Suppressor macrophage treated with lipopolysaccharide for 4 hours (primary cell): ENCODE results near the gene OCLN.
"Not testable (repeated sequence)": the region's sequence is repeated elsewhere in the genome, so short reads cannot be mapped to it uniquely, and the experiment has no call there.

Experiments used
- DNase-seq: peaks from one replicate; pipeline ENCODE4 v3.0.0-alpha.2; 2020

OCLN gene

GRCh38 chr5:69492391-69492922 is at the start of gene OCLN:
Gene OCLN, plus strand, starts transcription at chr5:69492790. Its CDS starts 11,455 bp downstream, at chr5:69504245.
- no peak for DNase-seq

GRCh38 chr5:69444127-69444754 is 48.3 kb upstream of the OCLN start:
- DNase-seq = no peak

GRCh38 chr5:69449511-69449910 is 43.1 kb upstream of the OCLN start:
- DNase-seq = no peak

- DNase-seq = peak; percentile 88
Measured at GRCh38 chr5:69450116-69450515, 42.5 kb upstream of the OCLN start.

GRCh38 chr5:69450527-69450926 is 42.1 kb upstream of the OCLN start:
- DNase-seq = not testable (repeated sequence)

GRCh38 chr5:69451941-69452647 is 40.5 kb upstream of the OCLN start:
- no peak for DNase-seq

GRCh38 chr5:69453487-69453886 is 39.1 kb upstream of the OCLN start:
- DNase-seq = not testable (repeated sequence)

GRCh38 chr5:69454460-69455249 is 37.9 kb upstream of the OCLN start:
- no peak for DNase-seq

- DNase-seq = not testable (repeated sequence)
Measured at GRCh38 chr5:69455428-69455988, 37.1 kb upstream of the OCLN start.

GRCh38 chr5:69462170-69462569 is 30.4 kb upstream of the OCLN start:
- DNase-seq = no peak

GRCh38 chr5:69466375-69466774 is 26.2 kb upstream of the OCLN start:
- not testable (repeated sequence) for DNase-seq

GRCh38 chr5:69467442-69468225 is 25.0 kb upstream of the OCLN start:
- peak; percentile 21 for DNase-seq

- DNase-seq = no peak
Measured at GRCh38 chr5:69468631-69469030, 24.0 kb upstream of the OCLN start.

- DNase-seq = not testable (repeated sequence)
Measured at GRCh38 chr5:69471516-69471915, 21.1 kb upstream of the OCLN start.

GRCh38 chr5:69472535-69473143 is 20.0 kb upstream of the OCLN start:
- not testable (repeated sequence) for DNase-seq

- no peak for DNase-seq
Measured at GRCh38 chr5:69477170-69477569, 15.4 kb upstream of the OCLN start.

- DNase-seq = not testable (repeated sequence)
Measured at GRCh38 chr5:69478296-69478695, 14.3 kb upstream of the OCLN start.

GRCh38 chr5:69484891-69485290 is 7.7 kb upstream of the OCLN start:
- no peak for DNase-seq

- DNase-seq = no peak
Measured at GRCh38 chr5:69485471-69485870, 7.1 kb upstream of the OCLN start.

GRCh38 chr5:69489246-69489645 is 3.3 kb upstream of the OCLN start:
- DNase-seq = no peak

GRCh38 chr5:69491027-69491426 is 1.6 kb upstream of the OCLN start:
- DNase-seq = no peak
